Measurements from ENCODE around the gene A4GNT. TPM values are rescaled to one million over a fixed set of nuclear protein-coding genes. Genes with fewer than 3 reads are reported as not detected.

A4GNT gene
- polyA plus RNA-seq, 1 donor from 2014 or later = not detected

- Histone ChIP-seq H3K36me3 (ENCODE audit: insufficient read depth, low read length) (peaks cover 7% of the 10 kb centered on the region), H3K9ac (ENCODE audit: low read length) (peak within 1 kb of the TSS; percentile 85), H2AFZ (ENCODE audit: low read depth, low read length) (peak within 1 kb of the TSS; percentile 92), H3K27me3 (ENCODE audit: insufficient read depth, low read depth, low read length) (no peaks in the 10 kb centered on the region), H3K27ac (ENCODE audit: low read length) (peak within 1 kb of the TSS; percentile 67), H3K9me3 (ENCODE audit: low read length) (no peaks in the 10 kb centered on the region), H3K4me2 (ENCODE audit: low read length) (peak within 1 kb of the TSS; percentile 86), H3K4me3 (ENCODE audit: low read length) (peak within 1 kb of the TSS; percentile 95), H3F3A (ENCODE audit: insufficient read depth, low read length, poor library complexity, severe bottlenecking) (no peaks in the 10 kb centered on the region), H3K9me2 (ENCODE audit: insufficient read depth, low read length) (no peaks in the 10 kb centered on the region), H3K79me2 (replicated peaks; ENCODE audit: insufficient read depth, low read length) (peaks cover 39% of the 10 kb centered on the region), H4K20me1 (ENCODE audit: insufficient read depth) (no peaks in the 10 kb centered on the region)
- TF ChIP-seq TAF1 (IDR thresholded peaks at IDR 0.05; ENCODE audit: low read depth) (peak; percentile 52), MXI1 (conservative IDR thresholded peaks at IDR 0.05; ENCODE audit: poor library complexity, severe bottlenecking) (peak; percentile 78), EZH2 (IDR thresholded peaks at IDR 0.05; ENCODE audit: borderline replicate concordance, insufficient read depth, low read length, poor library complexity, severe bottlenecking) (no peak), POLR2AphosphoS5 (IDR thresholded peaks at IDR 0.05) (peak; percentile 54), REST (IDR thresholded peaks at IDR 0.05; ENCODE audit: borderline replicate concordance) (peak; percentile 84)
Measured at GRCh38 chr3:138174421-138175131, 42.4 kb upstream of the A4GNT start, which contains the start of gene DBR1. Gene DBR1 (minus strand): TSS chr3:138174921. CDS start chr3:138174795, 126 bp downstream.

GRCh38 chr3:138173769-138174420 is 41.7 kb upstream of the A4GNT start:
- Histone ChIP-seq H3K27me3 (ENCODE audit: insufficient read depth, low read depth, low read length) (no peaks in the 10 kb centered on the region), H3K27ac (ENCODE audit: low read length) (peak overlapping the region; percentile 67), H3K9ac (ENCODE audit: low read length) (peak overlapping the region; percentile 85), H3K36me3 (ENCODE audit: insufficient read depth, low read length) (peaks cover 7% of the 10 kb centered on the region), H3K9me2 (ENCODE audit: insufficient read depth, low read length) (no peaks in the 10 kb centered on the region), H2AFZ (ENCODE audit: low read depth, low read length) (peak overlapping the region; percentile 92), H3F3A (ENCODE audit: insufficient read depth, low read length, poor library complexity, severe bottlenecking) (no peaks in the 10 kb centered on the region), H3K9me3 (ENCODE audit: low read length) (no peaks in the 10 kb centered on the region), H3K4me2 (ENCODE audit: low read length) (peak overlapping the region; percentile 86), H3K4me3 (ENCODE audit: low read length) (peak overlapping the region; percentile 95), H4K20me1 (ENCODE audit: insufficient read depth) (no peaks in the 10 kb centered on the region), H3K79me2 (replicated peaks; ENCODE audit: insufficient read depth, low read length) (peaks cover 39% of the 10 kb centered on the region)
- TF ChIP-seq POLR2AphosphoS5 (IDR thresholded peaks at IDR 0.05) (no peak), EZH2 (IDR thresholded peaks at IDR 0.05; ENCODE audit: borderline replicate concordance, insufficient read depth, low read length, poor library complexity, severe bottlenecking) (no peak), REST (IDR thresholded peaks at IDR 0.05; ENCODE audit: borderline replicate concordance) (no peak)

Data from neural cell (in vitro differentiated cells).